Liver (tissue), 3 donors: ENCODE measurements around the gene COMMD1.

Source experiments
- FOXA1 ChIP-seq: IDR thresholded peaks from 2 replicates; pipeline ENCODE4 v1.6.1; 2016; ENCODE audit warnings: antibody characterized with exemption
- GABPA ChIP-seq, 2 donors: IDR thresholded peaks in 1 of 2; conservative IDR thresholded peaks in 1 of 2; 2 replicates each; pipeline ENCODE4 v1.6.1; 2016; ENCODE audit warnings: antibody characterized with exemption in 2 of 2, mild to moderate bottlenecking in 1 of 2, moderate library complexity in 1 of 2
- HNF4A ChIP-seq, 2 donors: conservative IDR thresholded peaks; 2 replicates each; pipeline ENCODE4 v1.6.1; 2016; ENCODE audit warnings: antibody characterized with exemption in 2 of 2, mild to moderate bottlenecking in 2 of 2
- RAD21 ChIP-seq, 2 donors: IDR thresholded peaks; 2 replicates each; pipeline ENCODE4 v1.6.1; 2016; ENCODE audit warnings: antibody characterized with exemption in 2 of 2, mild to moderate bottlenecking in 2 of 2
- YY1 ChIP-seq: IDR thresholded peaks from 2 replicates; pipeline ENCODE4 v1.6.1; 2016; ENCODE audit warnings: antibody characterized with exemption, mild to moderate bottlenecking
- TF ChIP-seq, protein P1 (sequence below): fragments of 150-350 bp; IDR thresholded peaks from 2 replicates; pipeline ENCODE4 v1.5.1; 2017; ENCODE audit warnings: improper control_type of control experiment, low read depth, low read length; ENCODE audit not compliant: missing input control
- TF ChIP-seq, protein P2 (sequence below): IDR thresholded peaks from 2 replicates; pipeline ENCODE4 v1.6.1; 2016; ENCODE audit warnings: antibody characterized with exemption, mild to moderate bottlenecking
- TF ChIP-seq, protein P3 (sequence below): IDR thresholded peaks from 2 replicates; pipeline ENCODE4 v1.6.1; 2016; ENCODE audit warnings: antibody characterized with exemption
- donor health status: healthy.
- donor health status: healthy.

DNA sequence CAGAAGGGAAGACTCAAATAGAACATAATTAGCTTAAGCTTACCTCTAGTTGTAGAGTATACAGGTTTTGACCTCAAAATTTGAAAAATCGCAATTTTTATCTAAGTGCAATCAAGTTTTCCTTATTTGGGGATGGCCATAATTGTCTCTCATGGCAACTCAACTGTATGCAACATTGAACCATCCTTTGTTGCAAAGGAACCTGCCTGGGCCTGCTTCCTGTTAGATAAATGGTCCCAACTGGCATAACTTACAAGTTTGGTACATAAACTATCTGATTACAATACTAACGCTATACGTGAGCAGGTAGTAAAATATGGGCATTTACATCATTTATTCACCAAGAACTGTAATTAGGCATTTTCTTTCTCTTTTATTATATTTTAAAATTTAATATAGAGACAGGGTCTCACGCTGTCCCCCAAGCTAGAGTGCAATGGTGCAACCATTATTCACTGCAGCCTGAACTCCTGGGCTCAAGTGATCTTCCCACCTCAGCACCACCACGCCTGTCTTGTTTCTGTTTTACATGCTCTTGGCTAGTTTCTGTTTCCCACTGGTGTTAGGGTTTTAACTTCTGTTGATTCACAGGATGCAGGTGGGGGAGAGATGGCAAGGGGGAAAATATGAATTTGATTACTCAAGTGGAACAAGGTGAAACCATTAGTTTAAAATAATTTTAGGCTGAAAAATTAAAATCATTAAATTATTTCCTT is 235.1 kb downstream of the COMMD1 start:
- TF ChIP-seq, protein P1, sequence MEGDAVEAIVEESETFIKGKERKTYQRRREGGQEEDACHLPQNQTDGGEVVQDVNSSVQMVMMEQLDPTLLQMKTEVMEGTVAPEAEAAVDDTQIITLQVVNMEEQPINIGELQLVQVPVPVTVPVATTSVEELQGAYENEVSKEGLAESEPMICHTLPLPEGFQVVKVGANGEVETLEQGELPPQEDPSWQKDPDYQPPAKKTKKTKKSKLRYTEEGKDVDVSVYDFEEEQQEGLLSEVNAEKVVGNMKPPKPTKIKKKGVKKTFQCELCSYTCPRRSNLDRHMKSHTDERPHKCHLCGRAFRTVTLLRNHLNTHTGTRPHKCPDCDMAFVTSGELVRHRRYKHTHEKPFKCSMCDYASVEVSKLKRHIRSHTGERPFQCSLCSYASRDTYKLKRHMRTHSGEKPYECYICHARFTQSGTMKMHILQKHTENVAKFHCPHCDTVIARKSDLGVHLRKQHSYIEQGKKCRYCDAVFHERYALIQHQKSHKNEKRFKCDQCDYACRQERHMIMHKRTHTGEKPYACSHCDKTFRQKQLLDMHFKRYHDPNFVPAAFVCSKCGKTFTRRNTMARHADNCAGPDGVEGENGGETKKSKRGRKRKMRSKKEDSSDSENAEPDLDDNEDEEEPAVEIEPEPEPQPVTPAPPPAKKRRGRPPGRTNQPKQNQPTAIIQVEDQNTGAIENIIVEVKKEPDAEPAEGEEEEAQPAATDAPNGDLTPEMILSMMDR, result no peak
- TF ChIP-seq HNF4A (conservative IDR thresholded peaks at IDR 0.05), result no peak
- TF ChIP-seq RAD21 (IDR thresholded peaks at IDR 0.05), result no peak
- TF ChIP-seq, protein P2, sequence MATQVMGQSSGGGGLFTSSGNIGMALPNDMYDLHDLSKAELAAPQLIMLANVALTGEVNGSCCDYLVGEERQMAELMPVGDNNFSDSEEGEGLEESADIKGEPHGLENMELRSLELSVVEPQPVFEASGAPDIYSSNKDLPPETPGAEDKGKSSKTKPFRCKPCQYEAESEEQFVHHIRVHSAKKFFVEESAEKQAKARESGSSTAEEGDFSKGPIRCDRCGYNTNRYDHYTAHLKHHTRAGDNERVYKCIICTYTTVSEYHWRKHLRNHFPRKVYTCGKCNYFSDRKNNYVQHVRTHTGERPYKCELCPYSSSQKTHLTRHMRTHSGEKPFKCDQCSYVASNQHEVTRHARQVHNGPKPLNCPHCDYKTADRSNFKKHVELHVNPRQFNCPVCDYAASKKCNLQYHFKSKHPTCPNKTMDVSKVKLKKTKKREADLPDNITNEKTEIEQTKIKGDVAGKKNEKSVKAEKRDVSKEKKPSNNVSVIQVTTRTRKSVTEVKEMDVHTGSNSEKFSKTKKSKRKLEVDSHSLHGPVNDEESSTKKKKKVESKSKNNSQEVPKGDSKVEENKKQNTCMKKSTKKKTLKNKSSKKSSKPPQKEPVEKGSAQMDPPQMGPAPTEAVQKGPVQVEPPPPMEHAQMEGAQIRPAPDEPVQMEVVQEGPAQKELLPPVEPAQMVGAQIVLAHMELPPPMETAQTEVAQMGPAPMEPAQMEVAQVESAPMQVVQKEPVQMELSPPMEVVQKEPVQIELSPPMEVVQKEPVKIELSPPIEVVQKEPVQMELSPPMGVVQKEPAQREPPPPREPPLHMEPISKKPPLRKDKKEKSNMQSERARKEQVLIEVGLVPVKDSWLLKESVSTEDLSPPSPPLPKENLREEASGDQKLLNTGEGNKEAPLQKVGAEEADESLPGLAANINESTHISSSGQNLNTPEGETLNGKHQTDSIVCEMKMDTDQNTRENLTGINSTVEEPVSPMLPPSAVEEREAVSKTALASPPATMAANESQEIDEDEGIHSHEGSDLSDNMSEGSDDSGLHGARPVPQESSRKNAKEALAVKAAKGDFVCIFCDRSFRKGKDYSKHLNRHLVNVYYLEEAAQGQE, result no peak
- no peak for TF ChIP-seq YY1
- TF ChIP-seq, protein P3, sequence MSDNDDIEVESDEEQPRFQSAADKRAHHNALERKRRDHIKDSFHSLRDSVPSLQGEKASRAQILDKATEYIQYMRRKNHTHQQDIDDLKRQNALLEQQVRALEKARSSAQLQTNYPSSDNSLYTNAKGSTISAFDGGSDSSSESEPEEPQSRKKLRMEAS, result no peak
- no peak for TF ChIP-seq FOXA1
- TF ChIP-seq GABPA (IDR thresholded peaks at IDR 0.05 in 1 of 2, conservative IDR thresholded peaks at IDR 0.05 in 1 of 2), result no peak
